GM12878 (cell line): ENCODE results near the gene HNRNPLL. TPM values are rescaled to one million over a fixed set of nuclear protein-coding genes. Genes with fewer than 3 reads are reported as not detected.
A peak's percentile ranks its signal among the peaks of the same experiment; 100 is the strongest.

Experiments used
- CBX5 ChIP-seq: sonication (generic); IDR thresholded peaks from 2 replicates; pipeline ENCODE4 v1.6.1; 2016; ENCODE audit warnings: low read depth, moderate library complexity, mild to moderate bottlenecking, inconsistent platforms
- E2F8 ChIP-seq: fragments of 450-650 bp; IDR thresholded peaks from 2 replicates; pipeline ENCODE4 v1.6.1; 2018; ENCODE audit warnings: mild to moderate bottlenecking, low read depth, moderate library complexity; ENCODE audit not compliant: partially characterized antibody
- ETV6 ChIP-seq, 2 experiments: fragments of 450-650 bp in 1 of 2; IDR thresholded peaks in 1 of 2; conservative IDR thresholded peaks in 1 of 2; 2 replicates each; pipeline ENCODE4 v1.6.1; 2014; ENCODE audit warnings: antibody characterized with exemption in 1 of 2, borderline replicate concordance in 1 of 2, low read depth in 1 of 2, mild to moderate bottlenecking in 1 of 2, moderate library complexity in 1 of 2
- FOS ChIP-seq: IDR thresholded peaks from 3 replicates; pipeline ENCODE4 v1.6.1; 2011; ENCODE audit warnings: borderline replicate concordance; ENCODE audit not compliant: insufficient read length; ENCODE audit errors: extremely low read depth
- NFXL1 ChIP-seq: fragments of 450-650 bp; IDR thresholded peaks from 2 replicates; pipeline ENCODE4 v1.6.1; 2017; ENCODE audit warnings: antibody characterized with exemption, mild to moderate bottlenecking, borderline replicate concordance
- RAD51 ChIP-seq: fragments of 450-650 bp; IDR thresholded peaks from 2 replicates; pipeline ENCODE4 v1.6.1; 2016; ENCODE audit warnings: moderate library complexity, mild to moderate bottlenecking, inconsistent platforms
- RFX5 ChIP-seq: IDR thresholded peaks from 2 replicates; pipeline ENCODE4 v1.6.1; 2011; ENCODE audit warnings: low read depth, low read length, improper control_type of control experiment
- SIN3A ChIP-seq: IDR thresholded peaks from 2 replicates; pipeline ENCODE4 v1.6.1; 2012; ENCODE audit warnings: low read depth, low read length, improper control_type of control experiment
- SPI1 ChIP-seq: IDR thresholded peaks from 2 replicates; pipeline ENCODE4 v1.6.1; 2011; ENCODE audit warnings: low read depth, mild to moderate bottlenecking, low read length, moderate library complexity, borderline replicate concordance; ENCODE audit not compliant: insufficient read depth
- STAT1 ChIP-seq: fragments of 450-650 bp; conservative IDR thresholded peaks from 2 replicates; pipeline ENCODE4 v1.6.1; 2014; ENCODE audit warnings: antibody characterized with exemption, mild to moderate bottlenecking
- TAF1 ChIP-seq: IDR thresholded peaks from 2 replicates; pipeline ENCODE4 v1.6.1; 2011; ENCODE audit warnings: mild to moderate bottlenecking, low read depth, low read length, borderline replicate concordance
- YBX1 ChIP-seq: fragments of 450-650 bp; IDR thresholded peaks from 2 replicates; pipeline ENCODE4 v1.6.1; 2016; ENCODE audit warnings: antibody characterized with exemption
- ZNF217 ChIP-seq: fragments of 450-650 bp; IDR thresholded peaks from 2 replicates; pipeline ENCODE4 v1.6.1; 2017; ENCODE audit warnings: antibody characterized with exemption, mild to moderate bottlenecking
- polyA plus RNA-seq, 11 experiments: library from polyadenylated mRNA; depleted of rRNA in 4 of 11; unstranded in 6 of 11; stranded (reverse) in 5 of 11; fragments of >200 nt; fragmentation: Nextera tagmentation in 4 of 11; fragmentation: Illumina TruSeq in 1 of 11; extraction: Ambion mirVana in 4 of 11; extraction: Trizol in 1 of 11; gene quantifications; 1 replicate in 1 of 11; 2 replicates in 10 of 11; pipeline versions ENCODE4 v1.2.1 to v1.2.3, GENCODE V29; 2011 to 2016; ENCODE audit warnings: inconsistent platforms in 2 of 11, missing spikeins in 2 of 11, low read depth in 1 of 11
- total RNA-seq, 4 experiments: library from RNA; depleted of rRNA in 3 of 4; stranded (reverse); fragments of >200 nt in 3 of 4; fragmentation: Illumina TruSeq in 1 of 4; extraction: Trizol in 1 of 4; gene quantifications; 2 replicates each; pipeline versions ENCODE4 v1.2.1 to v1.2.3, GENCODE V29; 2013 to 2021
- TF ChIP-seq, protein P1 (sequence below): fragments of 450-650 bp; formaldehyde crosslinking; IDR thresholded peaks from 2 replicates; pipeline ENCODE4 v1.4.0; 2022; ENCODE audit warnings: mild to moderate bottlenecking, moderate library complexity
- TF ChIP-seq, protein P2 (sequence below): IDR thresholded peaks from 2 replicates; pipeline ENCODE4 v1.6.1; 2011; ENCODE audit warnings: mild to moderate bottlenecking, low read depth, low read length, moderate library complexity; ENCODE audit not compliant: insufficient replicate concordance
- TF ChIP-seq, protein P3 (sequence below): fragments of 450-650 bp; IDR thresholded peaks from 2 replicates; pipeline ENCODE4 v1.6.1; 2017; ENCODE audit warnings: mild to moderate bottlenecking, low read depth, inconsistent platforms; ENCODE audit not compliant: poor library complexity, severe bottlenecking

HNRNPLL gene
- total and polyA plus RNA-seq, 10 of the 15 experiments (the other 5 are each of a cell fraction or from before 2014, with no cell fraction given), result 0.98 to 27.1 (median 2.9) TPM

DNA sequence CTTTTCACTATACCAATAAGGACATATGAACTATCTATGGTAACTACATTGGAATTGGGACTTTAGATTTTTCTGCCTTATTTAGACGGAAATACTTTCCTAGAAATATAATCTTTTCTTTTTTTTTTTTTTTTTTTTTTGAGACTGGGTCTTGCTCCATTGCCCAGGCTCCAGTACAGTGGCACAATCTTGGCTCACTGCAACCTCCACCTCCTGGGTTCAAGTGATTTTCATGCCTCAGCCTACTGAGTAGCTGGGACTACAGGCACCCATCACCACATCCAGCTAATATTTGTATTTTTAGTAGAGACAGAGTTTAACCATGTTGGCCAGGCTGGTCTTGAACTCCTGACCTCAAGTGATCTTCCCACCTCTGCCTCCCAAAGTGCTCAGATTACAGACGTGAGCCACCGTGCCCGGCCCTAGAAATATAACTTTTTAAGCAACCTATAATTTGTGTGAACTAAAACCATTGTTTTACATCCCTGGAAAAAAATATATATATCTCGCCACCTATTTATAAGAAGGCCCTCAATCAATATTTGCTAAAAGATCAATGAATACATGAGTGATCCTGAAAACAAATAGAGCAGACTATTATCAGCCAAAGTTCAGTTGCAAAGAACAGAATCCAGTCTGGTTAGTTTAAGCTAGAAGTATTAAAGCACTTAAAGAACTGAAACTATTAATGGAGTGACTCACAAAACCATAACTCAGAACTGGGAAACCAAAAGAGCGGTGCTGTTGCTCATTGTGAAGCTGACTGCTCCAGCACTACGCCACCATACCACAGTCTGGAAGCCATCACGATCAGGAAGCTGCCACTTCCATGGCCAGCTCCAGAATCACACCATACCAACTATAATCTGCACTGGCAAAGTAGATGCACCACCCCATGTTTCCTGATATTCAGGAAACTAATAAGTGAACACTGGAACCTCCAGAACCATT lies 8.4 kb upstream of the HNRNPLL start (continued):
- TF ChIP-seq, protein P1, sequence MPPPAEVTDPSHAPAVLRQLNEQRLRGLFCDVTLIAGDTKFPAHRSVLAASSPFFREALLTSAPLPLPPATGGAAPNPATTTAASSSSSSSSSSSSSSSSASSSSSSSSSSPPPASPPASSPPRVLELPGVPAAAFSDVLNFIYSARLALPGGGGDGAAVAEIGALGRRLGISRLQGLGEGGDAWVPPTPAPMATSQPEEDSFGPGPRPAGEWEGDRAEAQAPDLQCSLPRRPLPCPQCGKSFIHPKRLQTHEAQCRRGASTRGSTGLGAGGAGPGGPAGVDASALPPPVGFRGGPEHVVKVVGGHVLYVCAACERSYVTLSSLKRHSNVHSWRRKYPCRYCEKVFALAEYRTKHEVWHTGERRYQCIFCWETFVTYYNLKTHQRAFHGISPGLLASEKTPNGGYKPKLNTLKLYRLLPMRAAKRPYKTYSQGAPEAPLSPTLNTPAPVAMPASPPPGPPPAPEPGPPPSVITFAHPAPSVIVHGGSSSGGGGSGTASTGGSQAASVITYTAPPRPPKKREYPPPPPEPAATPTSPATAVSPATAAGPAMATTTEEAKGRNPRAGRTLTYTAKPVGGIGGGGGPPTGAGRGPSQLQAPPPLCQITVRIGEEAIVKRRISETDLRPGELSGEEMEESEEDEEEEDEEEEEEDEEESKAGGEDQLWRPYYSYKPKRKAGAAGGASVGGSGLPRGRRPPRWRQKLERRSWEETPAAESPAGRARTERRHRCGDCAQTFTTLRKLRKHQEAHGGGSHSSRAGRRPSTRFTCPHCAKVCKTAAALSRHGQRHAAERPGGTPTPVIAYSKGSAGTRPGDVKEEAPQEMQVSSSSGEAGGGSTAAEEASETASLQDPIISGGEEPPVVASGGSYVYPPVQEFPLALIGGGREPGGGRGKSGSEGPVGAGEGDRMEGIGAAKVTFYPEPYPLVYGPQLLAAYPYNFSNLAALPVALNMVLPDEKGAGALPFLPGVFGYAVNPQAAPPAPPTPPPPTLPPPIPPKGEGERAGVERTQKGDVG (CRISPR knock-in tag), result no peak
- TF ChIP-seq E2F8 (no peak), FOS (no peak), SIN3A (no peak), RFX5 (no peak), ZNF217 (peak; percentile 67), SPI1 (peak; percentile 78), STAT1 (no peak), RAD51 (no peak), ETV6 (conservative IDR thresholded peaks at IDR 0.05 in 1 of 2, IDR thresholded peaks at IDR 0.05 in 1 of 2; ENCODE audit: borderline replicate concordance in 1 of 2, low read depth in 1 of 2) (peak in 1 of 2 experiments; percentile 44; a peak in 2 of 4 replicates), TAF1 (no peak), CBX5 (peak; percentile 49; the same call in 1 of the 2 replicates), YBX1 (no peak), NFXL1 (no peak)
- TF ChIP-seq, protein P2, sequence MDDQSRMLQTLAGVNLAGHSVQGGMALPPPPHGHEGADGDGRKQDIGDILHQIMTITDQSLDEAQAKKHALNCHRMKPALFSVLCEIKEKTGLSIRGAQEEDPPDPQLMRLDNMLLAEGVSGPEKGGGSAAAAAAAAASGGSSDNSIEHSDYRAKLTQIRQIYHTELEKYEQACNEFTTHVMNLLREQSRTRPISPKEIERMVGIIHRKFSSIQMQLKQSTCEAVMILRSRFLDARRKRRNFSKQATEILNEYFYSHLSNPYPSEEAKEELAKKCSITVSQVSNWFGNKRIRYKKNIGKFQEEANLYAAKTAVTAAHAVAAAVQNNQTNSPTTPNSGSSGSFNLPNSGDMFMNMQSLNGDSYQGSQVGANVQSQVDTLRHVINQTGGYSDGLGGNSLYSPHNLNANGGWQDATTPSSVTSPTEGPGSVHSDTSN, result no peak
- TF ChIP-seq, protein P3, sequence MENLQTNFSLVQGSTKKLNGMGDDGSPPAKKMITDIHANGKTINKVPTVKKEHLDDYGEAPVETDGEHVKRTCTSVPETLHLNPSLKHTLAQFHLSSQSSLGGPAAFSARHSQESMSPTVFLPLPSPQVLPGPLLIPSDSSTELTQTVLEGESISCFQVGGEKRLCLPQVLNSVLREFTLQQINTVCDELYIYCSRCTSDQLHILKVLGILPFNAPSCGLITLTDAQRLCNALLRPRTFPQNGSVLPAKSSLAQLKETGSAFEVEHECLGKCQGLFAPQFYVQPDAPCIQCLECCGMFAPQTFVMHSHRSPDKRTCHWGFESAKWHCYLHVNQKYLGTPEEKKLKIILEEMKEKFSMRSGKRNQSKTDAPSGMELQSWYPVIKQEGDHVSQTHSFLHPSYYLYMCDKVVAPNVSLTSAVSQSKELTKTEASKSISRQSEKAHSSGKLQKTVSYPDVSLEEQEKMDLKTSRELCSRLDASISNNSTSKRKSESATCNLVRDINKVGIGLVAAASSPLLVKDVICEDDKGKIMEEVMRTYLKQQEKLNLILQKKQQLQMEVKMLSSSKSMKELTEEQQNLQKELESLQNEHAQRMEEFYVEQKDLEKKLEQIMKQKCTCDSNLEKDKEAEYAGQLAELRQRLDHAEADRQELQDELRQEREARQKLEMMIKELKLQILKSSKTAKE, result peak; percentile 81
